NCI-H446 treated with DMSO at 0.1 percent for 48 hours (cell line): ENCODE data around the gene CD33.
"Not testable (repeated sequence)": the region's sequence is repeated elsewhere in the genome, so short reads cannot be mapped to it uniquely, and the experiment has no call there.

Source experiments
- DNase-seq: peaks from one replicate; lab custom pipeline; 2025; lab: John Stamatoyannopoulos, UW

Gene CD33

DNA sequence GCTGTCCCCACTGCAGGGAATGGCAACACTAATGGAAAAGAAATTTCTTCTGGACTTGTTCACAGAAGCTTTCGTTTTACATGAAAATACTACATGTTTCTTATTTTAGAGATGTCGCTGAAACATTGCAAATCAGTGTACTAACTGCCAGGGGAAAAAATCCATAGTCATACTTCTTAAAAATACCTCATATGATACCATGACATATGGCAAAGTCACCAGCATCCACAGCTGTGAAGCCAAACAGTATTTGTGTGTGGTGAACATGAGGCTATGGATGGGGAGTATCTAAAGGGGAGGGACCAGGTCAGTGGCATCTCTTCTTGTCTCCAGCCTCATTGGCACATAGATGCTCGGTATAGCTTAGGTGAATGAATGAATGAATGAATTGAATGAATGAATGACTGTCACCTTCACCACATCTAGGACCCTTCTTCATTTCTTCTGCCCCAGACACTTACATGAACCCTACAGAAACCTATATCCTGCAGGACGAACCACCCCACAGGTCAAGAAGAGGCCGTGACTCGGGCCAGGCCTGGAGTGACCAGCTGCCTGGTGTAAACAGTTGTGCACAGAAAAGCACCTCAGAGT is 14.6 kb upstream of the CD33 start:
- no peak for DNase-seq

DNA sequence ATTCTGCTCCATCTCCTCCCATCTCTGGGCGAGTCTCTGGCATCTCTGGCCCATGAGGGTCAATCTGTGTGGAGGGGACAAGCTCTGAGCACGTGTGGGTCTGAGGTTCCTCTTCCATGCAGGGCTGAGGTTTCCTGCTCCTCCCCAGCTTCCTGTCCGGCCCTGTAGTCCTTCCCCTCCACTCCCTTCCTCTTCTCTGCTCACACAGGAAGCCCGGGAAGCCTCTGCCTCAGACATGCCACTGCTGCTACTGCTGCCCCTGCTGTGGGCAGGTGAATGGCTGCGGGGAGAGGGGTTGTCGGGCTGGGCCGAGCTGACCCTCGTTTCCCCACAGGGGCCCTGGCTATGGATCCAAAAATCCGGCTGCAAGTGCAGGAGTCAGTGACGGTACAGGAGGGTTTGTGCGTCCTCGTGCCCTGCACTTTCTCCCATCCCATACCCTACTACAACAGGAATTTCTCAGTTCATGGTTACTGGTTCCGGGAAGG is 14.0 kb upstream of the CD33 start:
- not testable (repeated sequence) for DNase-seq

DNA sequence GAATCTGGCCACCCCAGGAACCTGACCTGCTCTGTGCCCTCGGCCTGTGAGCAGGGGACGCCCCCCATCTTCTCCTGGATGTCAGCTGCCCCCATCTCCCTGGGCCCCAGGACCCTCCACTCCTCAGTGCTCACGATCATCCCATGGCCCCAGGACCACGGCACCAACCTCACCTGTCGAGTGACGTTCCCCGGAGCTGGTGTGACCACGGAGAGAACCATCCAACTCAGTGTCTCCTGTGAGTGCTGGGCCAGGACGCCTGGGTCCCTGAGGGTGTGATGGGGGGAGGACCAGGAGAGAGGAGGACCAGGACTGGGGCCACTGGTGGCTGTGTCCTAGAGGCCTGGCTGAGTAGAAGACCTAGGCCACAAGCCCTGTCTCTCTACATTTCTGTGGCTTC is 13.0 kb upstream of the CD33 start:
- DNase-seq, result no peak

DNA sequence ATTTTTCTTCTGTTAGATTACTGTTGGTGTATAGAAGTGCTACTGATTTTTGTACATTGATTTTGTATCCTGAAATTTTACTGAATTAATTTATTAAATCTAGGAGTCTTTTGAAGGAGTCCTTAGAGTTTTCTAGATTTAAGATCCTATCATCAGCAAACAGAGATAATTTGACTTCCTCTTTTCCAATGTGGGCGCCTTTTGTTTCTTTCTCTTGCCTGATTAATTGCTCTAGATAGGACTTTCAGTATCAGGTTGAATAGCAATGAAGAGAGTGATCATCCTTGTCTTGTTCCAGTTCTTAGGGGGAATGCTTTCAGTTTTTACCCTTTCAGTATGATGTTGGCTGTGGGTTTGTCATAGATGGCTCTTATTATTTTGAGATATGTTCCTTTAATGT is 5.6 kb upstream of the CD33 start:
- DNase-seq, result no peak

DNA sequence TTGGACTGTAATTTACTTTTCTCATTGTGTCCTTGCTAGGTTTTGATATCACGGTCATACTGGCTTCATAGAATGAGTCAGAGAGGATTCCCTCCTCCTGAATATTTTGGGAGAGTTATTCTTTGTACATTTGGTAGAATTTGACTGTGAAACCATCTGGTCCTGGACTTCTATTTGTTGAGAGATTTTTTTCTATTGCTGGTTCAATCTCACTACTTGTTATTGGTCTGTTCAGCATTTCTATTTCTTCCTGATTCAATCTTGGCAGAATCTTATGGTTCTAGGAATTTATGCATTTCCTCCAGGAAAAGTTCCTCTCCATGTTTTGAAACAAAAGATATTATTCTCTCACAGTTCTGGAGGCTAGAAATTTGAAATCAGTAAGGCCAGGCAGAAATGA is 4.9 kb upstream of the CD33 start:
- no peak for DNase-seq

DNA sequence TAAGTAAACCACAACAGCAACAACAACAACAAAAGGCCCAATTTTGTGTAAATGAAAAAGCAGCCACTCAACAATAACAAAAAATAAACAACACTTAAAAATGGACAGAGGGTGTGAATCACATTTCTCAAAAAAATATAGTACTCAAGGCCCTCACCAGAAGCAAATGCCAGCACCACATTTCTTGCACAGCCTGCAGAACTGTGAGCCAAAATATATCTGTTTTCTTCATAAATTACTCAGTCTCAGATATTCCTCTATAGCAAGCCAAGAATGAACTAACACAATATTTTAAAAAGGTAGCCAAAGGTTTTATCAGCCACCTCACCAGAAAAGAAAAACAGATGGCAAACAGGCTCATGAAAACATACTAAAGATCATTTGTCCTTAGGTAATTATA is 3.9 kb upstream of the CD33 start:
- DNase-seq, result no peak

DNA sequence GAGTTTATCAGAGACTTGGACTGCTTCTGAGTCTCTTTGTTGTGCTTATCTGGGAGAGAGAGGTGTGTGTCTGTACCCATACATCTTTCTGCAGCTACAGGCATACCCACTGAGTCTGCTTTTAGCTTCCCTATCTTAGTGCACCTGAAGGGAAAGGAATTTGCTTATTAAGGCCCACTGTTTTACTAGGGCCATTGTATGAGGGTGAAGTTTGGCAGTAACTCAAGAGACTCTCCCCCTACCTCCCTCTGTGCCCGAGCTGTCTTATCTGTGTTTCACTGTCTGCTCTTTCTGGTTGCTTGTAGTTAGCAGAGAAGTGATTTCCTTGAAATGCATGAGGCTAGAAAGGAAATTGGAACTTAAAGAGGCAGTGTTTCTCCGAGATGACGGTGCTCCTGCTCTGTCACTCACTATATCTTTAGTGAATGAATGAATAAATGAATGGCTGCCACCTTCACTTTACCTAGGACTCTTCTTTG is 678 bp upstream of the CD33 start:
- no peak for DNase-seq

DNA sequence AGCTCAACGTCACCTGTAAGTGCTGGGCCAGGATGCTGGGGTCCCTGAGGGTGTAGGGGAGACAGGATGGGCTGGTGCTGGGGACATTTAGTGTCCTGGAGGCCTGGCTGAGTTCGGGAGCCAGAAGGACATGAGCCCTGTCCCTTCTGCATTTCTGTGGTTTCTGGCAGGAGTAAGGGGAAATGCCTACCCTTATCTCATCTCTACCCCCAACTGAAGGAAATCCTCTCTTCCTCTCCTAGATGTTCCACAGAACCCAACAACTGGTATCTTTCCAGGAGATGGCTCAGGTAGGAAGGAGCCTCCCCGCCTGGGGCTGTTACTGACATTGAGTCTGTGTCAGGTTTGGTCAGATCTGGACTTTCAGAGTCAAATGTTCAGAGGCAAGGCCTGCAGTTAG is 1.2 kb downstream of the CD33 start:
- no peak for DNase-seq

DNA sequence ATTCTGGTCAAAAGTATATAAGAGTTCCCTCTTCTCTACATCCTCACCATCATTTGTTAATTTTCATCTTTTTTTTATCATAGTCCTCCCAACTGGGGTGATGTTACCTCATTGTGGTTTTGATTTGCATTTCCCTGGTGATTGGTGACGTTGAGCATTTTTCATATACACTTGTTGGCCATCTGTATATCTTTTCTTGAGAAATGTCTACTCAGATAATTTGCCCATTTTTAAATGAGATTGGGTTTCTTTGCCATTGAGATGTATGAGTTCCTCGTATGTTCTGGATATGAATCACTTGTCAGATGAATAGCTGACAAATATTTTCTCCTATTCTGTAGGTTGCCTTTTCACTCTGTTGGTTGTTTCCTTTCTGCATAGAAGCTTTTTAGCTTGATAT is 2.4 kb downstream of the CD33 start:
- no peak for DNase-seq

DNA sequence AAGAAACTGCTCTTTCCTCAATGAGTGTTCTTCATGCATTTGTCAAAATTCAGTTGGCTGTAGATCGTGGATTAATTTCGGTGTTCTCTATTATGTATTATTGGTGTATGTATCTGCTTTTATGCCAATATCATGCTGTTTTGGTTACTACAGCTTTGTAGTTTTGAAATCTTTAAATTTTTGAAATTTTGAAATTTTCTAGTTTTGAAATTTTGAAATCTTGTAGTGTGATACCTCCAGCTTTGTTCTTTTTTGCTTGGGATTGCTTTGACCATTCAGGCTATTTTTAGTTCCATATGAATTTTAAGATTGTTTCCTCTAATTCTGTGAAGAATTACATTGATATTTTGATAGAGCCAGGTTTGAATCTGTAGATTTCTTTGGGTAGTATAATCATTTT is 3.1 kb downstream of the CD33 start:
- DNase-seq, result no peak

DNA sequence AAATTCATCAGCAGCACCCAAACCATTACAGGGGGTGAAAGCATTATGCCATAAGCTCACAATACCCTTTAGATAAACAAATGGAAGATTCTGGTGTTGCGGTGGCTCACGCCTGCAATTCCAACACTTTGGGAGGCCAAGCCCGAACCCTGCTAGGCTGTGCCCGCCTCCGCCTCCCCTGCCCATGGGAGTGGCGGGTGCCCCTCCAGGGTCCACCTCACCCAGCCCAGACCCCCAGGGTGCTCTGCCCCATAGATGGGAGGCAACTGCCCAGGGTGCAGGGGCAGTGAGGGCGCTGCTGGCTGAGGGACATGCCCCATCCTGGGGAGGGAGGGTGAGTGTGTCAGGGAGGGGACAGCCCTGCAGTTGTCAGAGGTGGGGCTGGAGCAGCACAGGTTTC is 16.0 kb downstream of the CD33 start:
- DNase-seq, result no peak

DNA sequence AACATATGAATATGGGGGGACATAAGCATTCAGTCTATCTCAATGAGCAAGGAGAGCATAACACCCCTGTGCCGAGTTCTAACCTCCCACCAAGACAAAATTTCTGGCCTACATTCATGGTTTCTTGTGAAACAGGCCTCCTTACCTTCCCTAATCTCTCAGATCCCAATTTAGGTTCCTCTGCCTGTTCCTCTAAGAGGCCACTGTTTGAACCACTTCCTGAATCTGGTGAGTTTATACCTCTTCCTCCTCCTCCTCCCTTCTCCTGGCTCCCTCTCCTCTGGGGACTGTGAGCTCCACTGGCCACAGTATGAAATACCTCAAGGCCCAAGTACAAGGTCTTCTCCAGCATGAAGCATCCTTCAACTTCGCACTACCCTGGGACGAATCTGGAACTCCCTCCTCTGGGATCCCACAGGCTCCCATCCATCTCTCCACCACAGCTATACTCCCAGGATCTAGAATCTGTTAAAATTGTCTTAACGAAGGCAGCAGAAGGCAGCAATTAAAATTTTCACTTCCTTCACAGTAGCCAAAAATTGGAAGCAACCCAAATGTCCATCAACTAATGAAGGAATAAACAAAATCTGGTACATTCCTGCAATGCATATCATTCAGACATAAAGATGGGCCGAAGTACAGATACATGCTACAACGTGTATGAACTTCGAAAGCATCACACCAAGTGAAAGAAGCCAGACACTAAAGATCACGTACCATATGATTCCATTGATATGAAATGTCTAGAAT is 18.2 kb downstream of the CD33 start:
- DNase-seq, result no peak

DNA sequence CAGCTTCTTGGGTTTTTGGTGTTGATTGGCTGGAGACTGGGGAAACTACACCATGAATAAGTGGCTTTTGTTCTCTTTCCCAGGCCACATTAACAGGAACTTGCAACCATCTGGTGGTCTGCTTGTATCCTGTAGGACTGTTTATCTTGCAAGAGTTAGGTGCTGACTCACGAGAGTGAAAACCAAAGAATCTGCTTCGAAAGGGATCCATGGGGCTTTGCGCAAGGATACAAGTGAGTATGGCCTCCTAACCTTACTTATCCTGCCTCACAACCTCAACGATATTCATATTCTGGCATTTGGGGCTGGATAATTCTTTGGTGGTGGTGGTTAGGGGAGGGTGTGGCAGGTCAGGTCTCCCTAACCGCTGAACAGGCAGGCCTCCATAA is 21.3 kb downstream of the CD33 start:
- DNase-seq, result no peak

DNA sequence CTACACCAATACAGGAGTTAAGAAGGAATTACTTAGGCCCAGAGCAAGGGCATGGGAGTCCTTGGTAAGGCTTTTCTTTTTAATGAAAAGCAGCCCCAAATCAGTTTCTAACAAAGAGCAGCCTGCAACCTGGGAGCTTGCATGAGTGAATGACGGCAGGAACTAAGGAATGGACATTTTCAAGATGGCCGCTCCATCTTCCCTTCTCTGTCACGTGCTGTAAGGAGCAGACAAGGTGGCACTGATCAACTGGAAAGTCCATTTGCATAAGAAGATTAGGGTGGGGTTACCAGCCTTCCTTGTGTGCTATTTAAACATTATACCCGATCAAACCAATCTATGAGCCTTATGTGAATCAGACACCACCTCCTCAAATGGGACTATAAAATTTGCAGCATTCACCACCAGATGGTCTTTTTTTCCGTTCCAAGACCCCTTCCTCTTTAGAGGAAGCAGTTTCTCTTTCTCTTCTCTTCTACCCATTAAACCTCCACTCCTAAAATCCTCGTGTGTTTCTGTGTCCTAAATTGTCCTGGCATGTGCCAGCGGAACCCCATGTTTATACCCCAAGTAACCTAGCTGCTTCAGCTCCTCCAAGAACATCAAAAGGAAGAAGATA is 23.2 kb downstream of the CD33 start:
- no peak for DNase-seq

DNA sequence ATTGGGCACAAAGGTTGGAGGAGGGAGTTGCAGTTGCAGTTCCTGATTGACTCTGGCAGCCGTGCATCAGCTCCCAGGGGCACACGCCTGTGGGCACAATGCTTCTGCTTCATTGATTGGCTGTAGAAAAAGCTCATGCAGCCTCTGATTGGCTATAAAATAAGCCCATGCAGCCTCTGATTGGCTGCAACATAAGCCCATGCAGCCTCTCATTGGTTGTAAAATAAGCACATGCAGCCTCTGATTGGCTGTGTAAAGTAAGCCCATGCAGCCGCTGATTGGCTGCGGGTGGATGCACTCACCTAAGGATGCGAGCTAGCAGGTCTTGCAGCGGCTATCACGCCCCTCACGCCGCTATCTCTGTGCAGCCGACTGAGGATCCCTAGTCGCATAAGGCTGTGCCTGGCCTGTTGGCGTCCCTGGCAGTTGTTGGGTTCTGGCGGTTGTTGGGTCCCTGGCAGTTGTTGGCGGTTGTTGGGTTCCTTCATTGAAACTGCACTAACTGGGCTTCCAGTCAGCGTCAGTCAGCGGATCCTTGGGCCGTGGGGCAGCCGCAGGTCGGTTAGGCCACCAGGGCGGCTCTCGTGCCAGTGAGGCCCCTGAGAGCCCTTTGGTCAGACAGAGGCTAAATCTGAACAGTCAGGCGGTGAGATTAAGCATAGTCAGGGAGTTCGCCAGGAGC is 26.0 kb downstream of the CD33 start, which contains the start of gene SIGLECL1:
SIGLECL1 (plus strand) TSS at position 295 of the 682 bp plus-strand sequence. CDS start 12,993 bp downstream, outside the sequence.
- no peak for DNase-seq

DNA sequence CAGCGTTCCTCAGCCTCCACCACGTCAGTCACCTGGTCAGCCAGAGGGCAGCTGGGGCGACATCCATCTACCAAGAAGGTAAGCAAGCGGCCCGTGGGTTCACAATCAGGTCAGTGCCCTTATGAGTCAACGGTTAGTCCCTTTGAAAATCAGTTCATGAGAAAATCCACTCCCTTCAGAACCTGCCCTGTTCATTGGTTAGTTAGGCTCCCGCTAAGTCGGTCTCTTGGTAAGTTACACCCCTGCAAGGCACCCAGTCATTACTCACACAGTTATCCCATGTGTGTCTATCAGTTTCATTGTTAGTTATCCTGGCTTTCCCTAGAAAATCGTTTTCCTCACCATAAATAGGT is 26.6 kb downstream of the CD33 start:
- DNase-seq, result no peak

DNA sequence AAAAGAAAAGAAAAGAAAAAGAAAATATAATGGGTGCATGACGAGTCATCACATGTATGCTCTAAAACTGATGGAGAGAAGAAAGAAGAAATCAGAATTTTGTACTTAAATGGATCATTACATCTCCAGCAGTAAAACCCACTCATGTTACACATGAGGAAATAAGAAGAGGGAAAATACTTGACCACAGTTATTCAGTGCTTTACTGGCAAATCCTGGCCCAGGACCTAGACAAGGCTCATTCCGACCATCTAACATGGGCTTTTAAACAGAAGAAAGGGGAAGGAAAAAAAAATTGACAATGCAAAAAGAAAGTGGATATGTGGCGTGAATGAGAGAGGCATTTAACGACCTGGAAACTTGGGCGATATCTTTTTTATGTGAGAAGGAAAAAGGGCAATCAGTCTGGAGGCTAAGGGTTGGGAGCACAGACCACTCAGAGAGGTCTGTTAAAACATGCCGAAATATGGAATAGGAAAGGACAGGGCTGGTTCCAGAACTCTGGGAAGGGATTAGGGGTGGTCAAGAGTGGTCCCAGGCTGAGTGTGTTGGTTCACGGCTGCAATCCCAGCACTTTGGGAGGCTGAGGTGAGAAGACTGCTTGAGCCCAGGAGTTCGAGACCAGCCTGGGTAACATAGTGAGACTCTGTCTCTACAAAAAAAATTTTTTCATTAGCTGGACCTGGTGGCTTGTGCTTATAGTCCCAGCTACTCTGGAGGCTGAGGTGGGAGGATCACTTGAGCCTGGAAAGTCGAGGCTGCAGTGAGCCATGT is 27.6 kb downstream of the CD33 start:
- DNase-seq, result no peak

DNA sequence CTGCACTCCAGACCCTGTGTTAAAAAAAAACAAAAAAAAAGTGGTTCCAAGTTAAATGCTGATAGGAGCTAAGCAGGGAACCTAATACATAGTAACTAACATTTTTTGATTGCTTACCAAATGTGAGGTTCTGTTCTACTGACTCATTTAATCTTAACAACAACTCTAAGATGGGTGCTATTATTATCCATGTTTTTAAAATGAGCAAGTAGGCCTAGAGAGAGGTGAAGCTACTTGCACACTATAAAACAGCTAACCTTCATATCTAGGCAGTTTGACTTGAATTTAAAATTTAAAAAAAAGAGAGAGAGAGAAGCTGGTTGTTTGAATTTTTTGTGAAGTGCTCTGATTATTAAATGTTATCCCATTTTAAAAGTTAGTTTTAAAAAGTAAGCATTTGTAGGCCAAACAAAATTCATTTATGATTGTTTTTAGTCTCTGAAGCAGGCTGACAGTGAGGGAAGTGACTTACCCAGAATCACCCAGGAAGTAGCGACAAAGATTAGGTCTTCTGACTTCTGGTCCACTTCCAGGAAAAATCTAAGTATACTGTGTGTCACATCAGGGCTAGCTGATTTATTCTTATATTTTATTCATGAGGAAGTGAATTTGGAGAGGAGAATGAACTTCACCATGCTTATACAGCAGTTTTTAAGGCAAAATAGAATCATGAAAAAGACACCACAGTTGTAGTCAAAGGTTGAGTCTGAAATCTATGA is 28.4 kb downstream of the CD33 start:
- DNase-seq, result no peak

DNA sequence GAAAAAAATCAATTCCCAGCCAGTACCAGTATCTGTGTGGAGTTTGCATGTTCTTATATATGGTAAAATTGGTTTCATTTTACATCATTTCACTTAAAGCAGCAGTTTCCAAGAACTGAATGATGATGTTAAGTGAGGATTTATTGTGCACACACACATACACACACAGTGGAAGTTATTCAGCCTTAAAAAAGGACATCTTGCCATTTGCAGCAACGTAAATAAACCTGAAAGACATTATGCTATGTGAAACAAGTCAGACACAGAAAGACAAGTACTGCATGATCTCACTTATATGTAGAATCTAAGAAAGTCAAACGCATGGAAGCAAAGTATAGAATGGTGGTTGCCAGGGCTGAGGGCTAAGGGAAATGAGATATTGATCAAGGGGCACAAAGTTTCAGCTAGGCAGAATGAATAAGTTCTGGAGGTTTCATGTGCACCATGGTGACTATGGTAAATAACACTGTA is 31.3 kb downstream of the CD33 start:
- DNase-seq, result no peak

DNA sequence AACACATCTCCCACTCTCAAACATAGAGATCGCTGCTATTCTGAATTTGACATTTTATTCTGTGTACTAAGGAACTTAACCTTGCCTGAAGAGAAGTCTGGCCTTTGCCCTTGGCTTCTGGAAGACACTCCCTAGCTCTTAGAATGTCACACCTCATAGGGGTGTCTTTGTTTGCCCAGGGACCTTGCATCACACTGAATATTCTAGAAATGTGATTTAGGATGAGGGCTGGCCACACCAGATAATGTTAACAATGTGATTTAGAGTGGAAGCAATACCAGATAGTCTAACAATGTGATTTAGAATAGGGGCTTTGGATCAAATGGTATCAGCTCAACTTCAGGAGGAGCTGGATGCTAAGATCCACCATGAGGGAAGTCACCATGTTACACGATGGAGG is 32.6 kb downstream of the CD33 start:
- DNase-seq, result no peak
